ENCODE measurements around the gene RBMX.
"Not testable (repeated sequence)": the region's sequence is repeated elsewhere in the genome, so short reads cannot be mapped to it uniquely, and the experiment has no call there.

- not testable (repeated sequence) for TF ChIP-seq CTCF, POLR2A, EP300 (IDR thresholded peaks at IDR 0.05)
These were observed 7.3 kb downstream of the RBMX start for GRCh38 chrX:136873210-136873609.

All from sigmoid colon (tissue), 4 donors.